Activated CD8-positive, alpha-beta memory T cell treated with anti-CD3 and anti-CD28 coated beads, Interleukin-2, amount 50 U/mL, for 48 hours (primary cell): ENCODE results near the gene DKK2.
"Not testable (repeated sequence)": the region's sequence is repeated elsewhere in the genome, so short reads cannot be mapped to it uniquely, and the experiment has no call there.

Experiments
- DNase-seq: peaks from one replicate; pipeline ENCODE4 v3.0.0-alpha.2; 2020

Gene DKK2

DNA sequence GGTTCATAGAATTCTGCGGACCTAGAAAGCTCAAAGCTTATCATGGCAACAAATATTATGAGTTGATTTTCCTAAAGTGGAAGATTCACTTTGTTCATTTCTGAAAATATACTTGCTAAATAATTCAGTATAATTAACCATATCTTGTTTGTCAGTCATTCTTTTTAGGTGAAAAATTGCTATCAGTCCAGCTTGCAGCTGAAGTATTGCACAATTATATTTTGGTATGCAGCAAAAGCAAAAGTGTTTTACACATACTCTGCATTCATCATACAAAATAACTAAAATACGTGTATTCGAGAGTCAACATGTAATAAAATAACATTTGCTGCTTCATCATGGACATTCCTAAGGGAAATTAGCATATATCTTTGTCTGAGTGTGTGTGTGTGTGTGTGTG is 24.8 kb downstream of the DKK2 start:
- DNase-seq: no peak

DNA sequence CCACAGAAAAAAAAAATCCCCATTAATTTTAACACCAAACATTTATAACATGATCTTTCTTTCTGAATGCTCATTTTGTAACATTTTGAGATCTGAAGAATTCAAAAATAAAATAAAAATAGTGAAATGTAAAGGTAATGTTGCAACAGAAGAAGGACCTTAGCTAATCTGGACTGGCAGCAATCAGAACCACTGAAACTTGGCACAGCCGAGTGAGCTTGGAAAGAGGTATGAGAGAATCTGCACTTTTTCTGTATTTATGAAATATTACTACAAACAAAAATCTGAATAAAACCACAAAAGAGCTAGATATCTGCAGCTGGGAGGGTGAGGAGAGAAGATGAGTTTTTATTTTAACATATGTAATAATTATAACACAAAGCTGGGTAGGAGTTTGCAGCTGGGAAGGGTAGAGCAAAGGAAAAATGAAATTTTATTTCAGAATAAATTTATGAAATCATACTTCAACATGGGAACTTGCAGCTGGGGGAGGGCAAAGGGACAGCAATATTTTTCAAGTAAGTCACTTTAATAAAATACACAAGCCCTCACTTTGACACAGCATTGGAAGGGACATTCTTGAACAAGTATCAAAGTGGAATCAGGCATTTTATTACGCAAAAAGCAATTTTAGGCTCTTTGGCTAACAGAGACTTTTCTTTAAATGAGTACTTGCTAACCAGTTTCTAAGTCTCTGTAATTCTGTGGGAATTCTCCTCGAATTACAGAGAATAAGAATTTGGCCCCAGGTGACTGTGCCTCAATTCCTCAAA is 26.7 kb downstream of the DKK2 start:
- no peak for DNase-seq

GRCh38 chr4:107008115-107008514 is 28.0 kb downstream of the DKK2 start:
- no peak for DNase-seq

DNA sequence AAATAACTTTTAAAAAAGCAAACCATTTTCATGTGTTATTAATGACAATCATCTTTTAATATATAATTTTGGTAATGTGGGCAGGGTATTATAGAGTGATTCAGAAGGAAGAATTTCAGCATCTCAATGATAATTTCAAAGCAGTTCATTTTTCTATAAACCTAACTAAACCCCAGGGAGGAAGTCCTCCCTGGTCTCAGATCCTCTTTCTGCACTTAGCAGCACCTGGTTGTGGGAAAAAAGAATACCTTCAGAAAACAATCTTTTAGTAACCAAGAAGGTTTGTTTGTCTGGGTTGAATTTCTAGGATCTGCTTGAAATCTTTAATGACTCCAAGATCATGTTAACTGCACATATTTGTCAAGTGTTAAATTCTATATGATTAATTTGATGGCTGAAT is 29.9 kb downstream of the DKK2 start:
- no peak for DNase-seq

DNA sequence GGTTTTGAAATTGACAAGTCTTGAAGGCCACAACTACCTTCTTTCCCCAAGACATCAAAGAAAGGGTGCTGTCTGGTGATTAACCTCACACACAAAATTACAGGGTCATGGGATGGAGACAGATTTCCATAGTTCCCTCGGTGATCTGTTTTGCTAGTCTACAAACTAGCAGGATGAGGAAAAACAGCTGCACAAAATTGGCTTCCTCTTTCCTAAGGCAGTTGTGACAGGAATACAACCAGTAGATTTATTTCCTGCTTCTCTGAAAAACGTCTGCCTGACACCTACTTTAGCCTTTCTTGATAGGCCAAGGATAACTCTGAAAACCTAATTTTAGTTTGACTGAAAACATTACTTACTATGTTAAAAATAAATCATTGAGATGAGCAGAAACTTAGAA is 39.6 kb downstream of the DKK2 start:
- no peak for DNase-seq

DNA sequence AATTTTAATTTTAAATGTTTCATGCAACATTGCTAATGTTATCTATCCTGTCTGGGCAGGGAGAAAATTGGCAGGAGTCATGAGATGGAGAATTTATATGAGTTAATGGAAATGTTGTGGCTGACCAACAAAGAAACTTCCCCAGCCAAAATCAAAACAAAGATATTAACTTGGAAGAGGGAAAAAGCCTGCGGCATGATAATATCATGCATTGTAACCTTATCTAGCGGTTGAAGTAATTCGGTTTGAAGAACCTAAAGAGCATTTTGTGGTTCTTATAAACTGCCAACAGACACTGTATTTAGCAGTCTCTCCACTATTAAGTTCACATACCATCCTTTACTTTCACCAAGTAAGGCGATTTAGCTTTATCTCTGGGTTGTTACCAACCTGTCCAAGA is 42.3 kb downstream of the DKK2 start:
- no peak for DNase-seq

- DNase-seq: no peak
Measured at GRCh38 chr4:106987311-106987710, 48.8 kb downstream of the DKK2 start.

GRCh38 chr4:106986486-106986885 is 49.6 kb downstream of the DKK2 start:
- no peak for DNase-seq

GRCh38 chr4:106985830-106986229 is 50.3 kb downstream of the DKK2 start:
- no peak for DNase-seq

DNA sequence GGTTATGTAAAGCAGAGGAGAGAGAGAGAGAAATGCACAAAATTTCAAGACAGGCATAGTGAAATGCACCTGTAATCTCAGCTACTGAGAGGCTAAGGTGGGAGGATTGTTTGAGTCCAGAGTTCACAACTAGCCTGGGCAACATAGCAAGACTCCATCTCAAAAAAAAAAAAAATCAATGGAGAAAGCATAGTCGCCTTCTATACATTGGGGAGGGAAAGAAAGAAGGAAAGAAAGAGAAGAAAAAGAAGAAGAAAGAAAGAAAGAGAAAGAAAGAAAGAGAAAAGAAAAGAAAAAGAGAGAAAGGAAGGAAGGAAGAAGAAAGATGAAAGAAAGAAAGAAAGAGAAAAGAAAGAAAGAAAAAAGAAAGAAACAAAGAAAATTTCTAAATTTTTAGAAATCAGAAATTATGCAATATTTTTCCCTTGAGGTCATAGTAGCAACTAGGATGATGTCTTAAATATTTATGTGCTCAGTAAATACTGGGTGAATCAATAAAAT is 53.4 kb downstream of the DKK2 start:
- DNase-seq: no peak

DNA sequence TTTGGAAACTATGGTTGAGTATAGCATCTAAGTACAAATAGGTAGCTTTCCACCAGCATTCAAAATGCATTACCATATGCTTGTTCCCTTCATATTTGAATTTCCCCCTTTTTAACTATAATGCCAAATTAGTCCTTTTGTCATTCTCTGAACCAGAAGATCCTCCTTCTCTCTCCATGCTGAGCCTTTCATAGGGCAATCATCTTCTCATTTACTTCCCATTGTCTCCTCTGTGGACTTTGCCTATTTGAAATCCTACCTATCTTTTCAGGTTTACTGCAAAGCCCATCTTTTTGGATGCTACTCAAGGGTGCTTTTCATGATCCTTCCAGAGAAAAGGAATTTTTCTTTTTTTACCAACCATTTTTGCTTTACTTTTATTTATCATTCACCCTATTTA is 54.7 kb downstream of the DKK2 start:
- DNase-seq: no peak

DNA sequence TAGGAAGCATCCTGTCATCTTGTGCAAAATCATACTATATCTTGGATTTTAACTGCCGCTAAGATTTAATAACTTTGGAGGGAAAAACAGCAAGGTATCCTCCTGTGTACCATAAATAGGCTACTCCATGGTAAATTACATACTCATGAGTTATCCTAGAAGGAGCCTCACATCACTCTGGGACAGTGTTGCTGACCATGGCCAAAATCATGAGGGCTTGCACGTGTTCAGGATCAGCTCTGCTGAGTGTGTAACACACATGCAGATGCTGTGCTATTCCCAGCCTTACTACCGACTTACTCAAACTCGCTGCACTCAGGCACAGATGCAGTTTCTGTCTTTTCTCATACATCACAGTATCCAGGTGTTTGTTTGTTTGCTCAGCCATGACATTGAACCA is 56.6 kb downstream of the DKK2 start:
- no peak for DNase-seq

DNA sequence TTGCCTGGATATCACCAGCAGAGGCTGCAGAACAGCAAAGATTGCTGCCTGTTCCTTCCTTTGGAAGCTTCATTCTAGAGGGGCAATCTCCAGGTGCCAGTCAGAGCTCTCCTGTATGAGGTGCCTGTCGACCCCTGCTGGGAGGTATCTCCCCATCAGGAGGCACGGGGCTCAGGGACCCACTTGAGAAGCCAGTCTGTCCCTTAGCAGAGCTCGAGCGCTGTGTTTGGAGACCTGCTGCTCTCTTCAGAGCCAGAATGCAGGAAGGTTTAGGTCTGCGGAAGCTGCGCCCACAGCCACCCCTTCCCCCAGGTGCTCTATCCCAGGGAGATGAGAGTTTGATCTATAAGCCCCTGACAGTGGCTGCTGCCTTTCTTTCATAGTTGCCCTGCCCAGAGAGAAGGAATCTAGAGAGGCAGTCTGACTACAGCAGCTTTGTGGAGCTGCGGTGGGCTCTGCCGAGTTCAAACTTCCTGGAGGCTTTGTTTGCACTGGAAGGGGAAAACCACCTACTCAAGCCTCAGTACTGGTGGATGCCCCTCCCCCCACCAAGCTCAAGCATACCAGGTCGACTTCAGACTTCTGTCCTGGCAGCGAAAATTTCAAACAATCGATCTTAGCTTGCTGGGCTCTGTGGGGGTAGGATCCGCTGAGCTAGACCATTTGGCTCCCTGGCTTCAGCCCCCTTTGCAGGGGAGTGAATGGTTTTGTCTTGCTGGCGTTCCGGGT is 57.9 kb downstream of the DKK2 start:
- DNase-seq: no peak

- no peak for DNase-seq
Measured at GRCh38 chr4:106971636-106972035, 64.5 kb downstream of the DKK2 start.

GRCh38 chr4:106967892-106968291 is 68.2 kb downstream of the DKK2 start:
- no peak for DNase-seq

GRCh38 chr4:106953036-106953705 is 82.9 kb downstream of the DKK2 start:
- DNase-seq: no peak

- no peak for DNase-seq
Measured at GRCh38 chr4:106951891-106952290, 84.2 kb downstream of the DKK2 start.

GRCh38 chr4:106941841-106942240 is 94.3 kb downstream of the DKK2 start:
- DNase-seq: no peak

DNA sequence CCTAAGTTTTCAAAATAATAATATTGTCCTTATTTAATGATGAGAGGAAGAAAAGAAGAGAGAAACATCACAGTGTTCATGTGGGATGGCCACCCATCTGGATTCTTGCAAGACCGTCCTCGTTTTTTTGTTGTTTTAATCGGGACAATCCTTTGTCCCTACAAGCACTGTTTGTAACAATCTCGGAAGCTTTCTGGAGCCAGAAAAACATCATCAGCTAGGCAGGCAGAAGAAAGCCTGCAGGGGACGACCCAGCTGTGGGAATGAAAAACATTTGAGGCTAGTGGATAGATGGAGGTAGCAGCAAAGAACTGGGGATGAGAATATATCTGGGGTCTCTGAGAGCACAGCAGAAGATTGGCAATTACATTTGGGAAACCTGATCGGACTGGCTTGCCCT is 105.6 kb downstream of the DKK2 start:
- no peak for DNase-seq

- DNase-seq: no peak
Measured at GRCh38 chr4:106929248-106929647, 106.9 kb downstream of the DKK2 start.

GRCh38 chr4:106914223-106914622 is 121.9 kb downstream of the DKK2 start:
- no peak for DNase-seq

GRCh38 chr4:106909486-106910188 is 126.5 kb downstream of the DKK2 start:
- DNase-seq: no peak

GRCh38 chr4:106908049-106908448 is 128.1 kb downstream of the DKK2 start:
- DNase-seq: not testable (repeated sequence)
